ENCODE results near the gene AK5.

AK5 gene

GRCh38 chr1:77594366-77595112 lies 312.7 kb downstream of the AK5 start:
- no peak for DNase-seq
- ATAC-seq, result no peak

GRCh38 chr1:77597310-77597709 lies 315.5 kb downstream of the AK5 start:
- no peak for ATAC-seq
- no peak for DNase-seq

GRCh38 chr1:77605246-77606026 lies 323.6 kb downstream of the AK5 start:
- ATAC-seq (no peak), DNase-seq (no peak)

- DNase-seq, result no peak
- no peak for ATAC-seq
Measured at GRCh38 chr1:77608893-77609292, 327.1 kb downstream of the AK5 start.
